CD4-positive, alpha-beta memory T cell (primary cell): ENCODE data around the gene SH3BGR. TPM values are rescaled to one million over a fixed set of nuclear protein-coding genes. Genes with fewer than 3 reads are reported as not detected.

Experiments
- CTCF ChIA-PET: fragments of 350-600 bp; sonication (Branson Sonifier 250); formaldehyde crosslinking; loops from one replicate; lab custom pipeline; 2021; ENCODE audit warnings: inconsistent platforms; ENCODE audit not compliant: partially characterized antibody; lab: Charles Lee
- POLR2A ChIA-PET: fragments of 350-600 bp; sonication (Branson Sonifier 250); formaldehyde crosslinking; loops from one replicate; lab custom pipeline; 2021; ENCODE audit not compliant: partially characterized antibody; lab: Charles Lee
- DNase-seq, 5 donors: peaks; one replicate each; pipeline versions ENCODE4 v3.0.0 to v3.0.0-alpha.2; 2020 to 2022; ENCODE audit warnings: mixed read lengths in 1 of 5
- H3K27ac ChIP-seq: one replicate; pipeline ENCODE4 v1.7.0; 2013; ENCODE audit warnings: low read depth, low read length
- H3K27me3 ChIP-seq: 2 replicates; pipeline ENCODE4 v1.7.0; 2013; ENCODE audit warnings: mild to moderate bottlenecking, low read length, moderate library complexity; ENCODE audit not compliant: insufficient read depth
- H3K36me3 ChIP-seq: 2 replicates; pipeline ENCODE4 v1.7.0; 2013; ENCODE audit warnings: mild to moderate bottlenecking, low read length, moderate library complexity; ENCODE audit not compliant: insufficient read depth
- H3K4me1 ChIP-seq: 2 replicates; pipeline ENCODE4 v1.7.0; 2013; ENCODE audit warnings: mild to moderate bottlenecking, low read length, moderate library complexity; ENCODE audit not compliant: insufficient read depth
- H3K4me3 ChIP-seq, 2 donors: one replicate each; pipeline ENCODE4 v1.7.0; 2013; ENCODE audit warnings: low read length in 2 of 2, mild to moderate bottlenecking in 1 of 2
- H3K9me3 ChIP-seq, 2 donors: one replicate each; pipeline ENCODE4 v1.7.0; 2013; ENCODE audit warnings: low read length in 2 of 2, control low read depth in 1 of 2; ENCODE audit not compliant: control insufficient read depth in 1 of 2
- H3K27ac Mint-ChIP-seq, 7 donors: one replicate each; pipeline ENCODE4 v1.8.0; 2020 to 2021; ENCODE audit warnings: mixed read lengths in 7 of 7, mild to moderate bottlenecking in 6 of 7, inconsistent platforms in 3 of 7, moderate library complexity in 3 of 7
- H3K27me3 Mint-ChIP-seq, 2 donors: one replicate each; pipeline ENCODE4 v1.8.0; 2020 to 2021; ENCODE audit warnings: mixed read lengths in 2 of 2
- H3K36me3 Mint-ChIP-seq, 2 donors: one replicate each; pipeline ENCODE4 v1.8.0; 2020 to 2021; ENCODE audit warnings: mixed read lengths in 2 of 2, inconsistent platforms in 1 of 2, mild to moderate bottlenecking in 1 of 2
- H3K4me1 Mint-ChIP-seq, 4 donors: one replicate each; pipeline ENCODE4 v1.8.0; 2020 to 2021; ENCODE audit warnings: mixed read lengths in 4 of 4, mild to moderate bottlenecking in 1 of 4
- H3K4me3 Mint-ChIP-seq, 8 donors: one replicate each; pipeline ENCODE4 v1.8.0; 2020 to 2021; ENCODE audit warnings: mixed read lengths in 8 of 8, mild to moderate bottlenecking in 7 of 8, moderate library complexity in 6 of 8, inconsistent platforms in 3 of 8
- H3K9me3 Mint-ChIP-seq, 8 donors: one replicate each; pipeline ENCODE4 v1.8.0; 2020 to 2021; ENCODE audit warnings: mixed read lengths in 8 of 8, mild to moderate bottlenecking in 5 of 8, inconsistent platforms in 3 of 8, moderate library complexity in 1 of 8
- intact Hi-C: fragments of 100-400 bp; cut with micrococcal nuclease; formaldehyde crosslinking; loops from one replicate; pipeline ENCODE4 v1.15.1; 2023
- polyA plus RNA-seq, 2 donors: library from polyadenylated mRNA; unstranded; fragments of 300-500 nt; fragmentation: Illumina TruSeq; gene quantifications; one replicate each; pipeline ENCODE4 v1.2.3, GENCODE V29; 2021
- total RNA-seq, 2 experiments: library from RNA; stranded (reverse); gene quantifications; one replicate each; pipeline ENCODE4 v1.2.3, GENCODE V29; 2021

SH3BGR gene
- total and polyA plus RNA-seq, 4 experiments from 2014 or later: 0.58 to 2.5 (median 1.9) TPM

DNA sequence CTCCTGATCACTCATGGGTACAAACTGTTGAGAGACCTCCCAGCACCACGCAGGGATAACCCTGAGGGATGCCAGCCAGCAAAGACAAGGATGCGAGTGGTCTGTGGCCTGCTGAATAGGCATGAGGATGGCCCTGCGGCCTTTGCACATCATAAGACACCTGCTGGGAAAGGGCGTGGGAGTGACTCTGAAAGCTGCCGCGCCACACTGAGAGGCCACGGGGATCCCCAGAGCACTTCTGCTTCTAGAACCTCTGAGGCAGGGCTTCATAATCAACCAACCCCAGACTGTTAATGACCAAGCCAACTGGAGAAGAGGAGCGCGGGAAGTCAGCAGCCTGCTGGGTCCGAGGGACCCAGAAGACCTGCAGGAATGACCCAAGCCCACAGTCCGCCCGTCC, 73.8 kb downstream of the SH3BGR start:
- DNase-seq: no peak
- intact Hi-C loops: no loop called here
- Mint-ChIP-seq H3K27ac (no peak overlapping the region), H3K9me3 (no peaks in the 10 kb centered on the region), H3K36me3 (no peaks in the 10 kb centered on the region), H3K4me1 (peaks cover 0 to 2% (median 0%) of the 10 kb centered on the region in 4 donors), H3K27me3 (peaks cover 7 to 12% of the 10 kb centered on the region in 2 donors), H3K4me3 (no peak overlapping the region)
- Histone ChIP-seq H3K4me1 (no peaks in the 10 kb centered on the region), H3K4me3 (no peak overlapping the region), H3K27me3 (no peaks in the 10 kb centered on the region), H3K36me3 (no peaks in the 10 kb centered on the region), H3K27ac (no peak overlapping the region), H3K9me3 (no peaks in the 10 kb centered on the region)
- ChIA-PET CTCF (interaction anchor here (1.1 kb wide), 1 partner anchor 9 kb away, joined by 4 read pairs; no protein-coding TSS in a partner anchor), POLR2A (no interaction called here)

DNA sequence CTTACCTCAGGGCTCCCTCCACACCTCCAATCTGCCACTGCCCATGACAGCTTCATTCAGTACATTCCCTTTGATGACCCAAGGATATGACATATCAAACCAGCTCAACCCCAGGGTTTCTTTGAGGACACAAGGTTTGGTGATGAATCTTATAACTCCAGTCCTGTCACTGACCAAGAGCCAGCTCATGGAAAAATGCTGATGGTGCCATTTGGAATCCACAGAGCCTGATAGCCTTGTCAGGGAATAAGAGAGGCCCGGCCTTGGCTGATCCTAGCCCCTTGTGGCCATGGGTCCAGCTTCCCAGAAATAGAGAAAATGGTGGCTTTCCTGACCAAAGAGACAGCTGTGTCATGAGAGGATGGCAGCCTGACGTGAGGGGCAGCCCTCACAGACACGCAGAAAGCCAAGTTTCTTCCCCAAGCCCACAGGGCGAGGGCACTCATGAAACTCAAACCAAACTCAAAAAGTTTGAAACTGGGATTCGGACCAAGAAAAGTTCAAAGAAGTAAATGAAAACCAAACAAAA, 75.4 kb downstream of the SH3BGR start:
- ChIA-PET POLR2A (no interaction called here), CTCF (interaction anchor here (1.5 kb wide), 1 partner anchor 9 kb away, joined by 7 read pairs; no protein-coding TSS in a partner anchor)
- Histone ChIP-seq H3K36me3 (no peaks in the 10 kb centered on the region), H3K9me3 (no peaks in the 10 kb centered on the region), H3K4me1 (no peaks in the 10 kb centered on the region), H3K27me3 (no peaks in the 10 kb centered on the region), H3K4me3 (no peak overlapping the region), H3K27ac (no peak overlapping the region)
- Mint-ChIP-seq H3K4me3 (no peak overlapping the region), H3K36me3 (no peaks in the 10 kb centered on the region), H3K27me3 (peaks cover 12 to 13% of the 10 kb centered on the region in 2 donors), H3K9me3 (no peaks in the 10 kb centered on the region), H3K4me1 (peaks cover 0 to 2% (median 0%) of the 10 kb centered on the region in 4 donors), H3K27ac (no peak overlapping the region)
- DNase-seq: no peak
- intact Hi-C loops: no loop called here

DNA sequence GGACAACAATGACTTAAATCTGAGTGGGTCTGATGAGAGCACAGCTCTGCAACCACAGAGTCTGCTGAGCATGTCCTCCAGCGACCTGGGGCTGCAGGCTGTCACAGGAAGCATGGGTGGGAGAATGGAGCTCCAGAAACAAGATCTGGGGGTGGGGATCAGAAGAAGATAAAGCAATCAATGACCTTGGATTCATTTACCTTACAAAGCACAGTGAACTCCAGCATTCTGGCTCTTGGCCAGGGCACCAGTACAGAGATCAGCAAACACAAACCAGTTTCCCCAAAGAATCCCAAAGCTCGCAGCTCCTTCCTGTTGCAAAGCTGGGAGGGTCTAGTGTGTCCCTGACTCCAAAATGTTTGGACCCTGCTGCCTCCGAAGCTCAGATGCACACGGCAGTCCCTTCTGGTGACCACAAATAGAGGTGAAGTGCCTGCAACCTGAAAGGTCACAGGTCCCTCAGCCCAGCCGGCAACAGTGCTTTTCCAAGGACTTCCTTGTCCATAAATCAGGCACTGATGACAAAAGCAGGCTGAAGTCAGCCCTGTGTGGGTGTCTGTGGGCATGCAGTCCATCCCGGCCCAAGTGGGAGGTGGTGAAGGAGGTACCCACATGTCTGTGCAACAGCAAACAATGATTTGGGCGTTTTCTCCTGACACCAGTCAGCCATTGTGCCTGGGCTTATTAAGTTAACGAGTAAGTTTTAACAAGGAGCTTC, 76.1 kb downstream of the SH3BGR start:
- no peaks in the 10 kb centered on the region for H3K36me3 Mint-ChIP-seq
- ChIA-PET POLR2A (no interaction called here), CTCF (interaction anchor here (1.2 to 1.5 kb wide), 2 partner anchors 9 to 10 kb away, joined by 4 to 7 read pairs; no protein-coding TSS in a partner anchor)
- peaks cover 0 to 2% (median 0%) of the 10 kb centered on the region in 4 donors for H3K4me1 Mint-ChIP-seq
- Histone ChIP-seq H3K9me3 (no peaks in the 10 kb centered on the region), H3K4me3 (no peak overlapping the region), H3K4me1 (no peaks in the 10 kb centered on the region), H3K27me3 (no peaks in the 10 kb centered on the region), H3K27ac (no peak overlapping the region), H3K36me3 (no peaks in the 10 kb centered on the region)
- intact Hi-C loops: no loop called here
- no peak for DNase-seq
- peaks cover 14% of the 10 kb centered on the region in 2 donors for H3K27me3 Mint-ChIP-seq
- no peak overlapping the region for H3K27ac Mint-ChIP-seq
- no peaks in the 10 kb centered on the region for H3K9me3 Mint-ChIP-seq
- H3K4me3 Mint-ChIP-seq: no peak overlapping the region

DNA sequence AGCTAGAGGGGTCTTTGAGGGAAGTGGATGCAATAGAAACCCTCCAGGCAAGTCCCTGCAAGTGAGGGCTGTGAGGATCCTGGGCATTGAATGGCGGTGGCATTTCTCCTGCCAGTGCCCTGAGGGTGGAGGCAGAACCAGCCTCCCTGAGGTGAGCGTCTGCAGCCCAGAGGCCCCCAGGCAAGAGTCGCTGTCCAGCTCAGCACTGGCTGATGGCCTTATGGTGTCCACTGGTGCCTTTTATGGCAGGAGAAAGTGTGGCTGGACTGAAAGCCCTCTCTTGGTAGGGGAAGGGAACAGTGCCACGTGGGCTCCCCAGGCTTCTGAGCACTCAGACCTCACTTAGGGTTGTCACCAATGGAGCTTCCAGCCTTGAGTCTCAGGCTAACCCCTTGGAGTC, 77.3 kb downstream of the SH3BGR start:
- Histone ChIP-seq H3K4me3 (no peak overlapping the region), H3K4me1 (no peaks in the 10 kb centered on the region), H3K36me3 (no peaks in the 10 kb centered on the region), H3K27ac (no peak overlapping the region), H3K27me3 (no peaks in the 10 kb centered on the region), H3K9me3 (no peaks in the 10 kb centered on the region)
- POLR2A ChIA-PET: no interaction called here
- DNase-seq: no peak
- Mint-ChIP-seq H3K4me3 (no peak overlapping the region), H3K27me3 (peaks cover 15 to 16% of the 10 kb centered on the region in 2 donors), H3K4me1 (peaks cover 0 to 2% (median 0%) of the 10 kb centered on the region in 4 donors), H3K9me3 (no peaks in the 10 kb centered on the region), H3K27ac (no peak overlapping the region), H3K36me3 (no peaks in the 10 kb centered on the region)
- CTCF ChIA-PET: interaction anchor here (1.2 kb wide), 1 partner anchor 11 kb away, joined by 4 read pairs; no protein-coding TSS in a partner anchor
- intact Hi-C loops: no loop called here

DNA sequence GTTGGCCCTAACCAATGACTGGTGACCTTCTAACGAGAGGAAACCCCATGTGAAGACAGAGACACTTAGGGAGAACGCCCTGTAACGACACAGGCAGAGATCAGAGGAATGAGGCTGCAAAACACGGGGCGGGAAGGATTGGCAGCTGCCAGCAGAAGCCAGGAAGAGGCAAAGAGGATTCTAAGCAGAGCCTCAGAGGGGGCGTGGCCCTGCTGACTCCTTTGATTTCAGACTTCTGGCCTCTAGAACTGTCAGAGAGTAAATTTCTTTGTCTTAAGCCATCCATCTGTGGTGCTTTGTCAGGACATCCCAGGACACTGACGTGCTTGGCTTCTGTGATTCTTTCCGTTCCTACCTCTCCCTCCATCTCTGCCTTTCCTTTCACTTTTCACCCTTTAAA, 79.3 kb downstream of the SH3BGR start:
- no peaks in the 10 kb centered on the region for H3K9me3 ChIP-seq
- intact Hi-C loops: no loop called here
- CTCF ChIA-PET: no interaction called here
- no peak overlapping the region for H3K27ac ChIP-seq
- no peak for DNase-seq
- no peak overlapping the region for H3K4me3 Mint-ChIP-seq
- H3K27me3 ChIP-seq: no peaks in the 10 kb centered on the region
- no peak overlapping the region for H3K4me3 ChIP-seq
- H3K9me3 Mint-ChIP-seq: peaks cover 0 to 2% (median 0%) of the 10 kb centered on the region in 8 donors
- POLR2A ChIA-PET: no interaction called here
- H3K27me3 Mint-ChIP-seq: peaks cover 14 to 16% of the 10 kb centered on the region in 2 donors
- no peaks in the 10 kb centered on the region for H3K36me3 Mint-ChIP-seq
- peaks cover 0 to 2% (median 0%) of the 10 kb centered on the region in 4 donors for H3K4me1 Mint-ChIP-seq
- H3K27ac Mint-ChIP-seq: no peak overlapping the region
- no peaks in the 10 kb centered on the region for H3K4me1 ChIP-seq
- H3K36me3 ChIP-seq: no peaks in the 10 kb centered on the region

DNA sequence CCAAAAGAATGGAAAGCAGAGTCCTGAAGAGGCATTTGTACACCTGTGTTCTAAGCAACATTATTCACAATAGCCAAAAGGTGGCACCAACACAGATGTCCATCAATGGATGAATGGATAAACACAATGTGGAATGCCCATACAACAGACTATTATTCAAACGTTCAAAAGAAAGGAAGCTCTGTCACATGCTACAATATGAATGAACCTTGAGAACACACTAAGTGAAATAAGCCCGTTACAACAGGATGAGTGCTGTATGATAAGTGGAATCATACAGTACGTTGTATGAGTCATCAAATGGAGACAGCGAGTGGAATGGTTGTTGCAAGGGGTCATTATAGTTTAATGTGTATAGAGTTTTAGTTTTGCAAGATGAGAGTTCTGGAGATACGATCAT, 80.1 kb downstream of the SH3BGR start:
- H3K9me3 Mint-ChIP-seq: peaks cover 0 to 2% (median 0%) of the 10 kb centered on the region in 8 donors
- DNase-seq: no peak
- CTCF ChIA-PET: interaction anchor here (2.7 kb wide), 1 partner anchor 14 kb away, joined by 9 read pairs; no protein-coding TSS in a partner anchor
- POLR2A ChIA-PET: no interaction called here
- no peak overlapping the region for H3K27ac ChIP-seq
- H3K4me3 ChIP-seq: no peak overlapping the region
- H3K9me3 ChIP-seq: no peaks in the 10 kb centered on the region
- peaks cover 0 to 2% (median 0%) of the 10 kb centered on the region in 4 donors for H3K4me1 Mint-ChIP-seq
- no peak overlapping the region for H3K27ac Mint-ChIP-seq
- no peak overlapping the region for H3K4me3 Mint-ChIP-seq
- H3K4me1 ChIP-seq: no peaks in the 10 kb centered on the region
- peaks cover 14 to 16% of the 10 kb centered on the region in 2 donors for H3K27me3 Mint-ChIP-seq
- no peaks in the 10 kb centered on the region for H3K36me3 Mint-ChIP-seq
- intact Hi-C loops: no loop called here
- H3K27me3 ChIP-seq: no peaks in the 10 kb centered on the region
- no peaks in the 10 kb centered on the region for H3K36me3 ChIP-seq

DNA sequence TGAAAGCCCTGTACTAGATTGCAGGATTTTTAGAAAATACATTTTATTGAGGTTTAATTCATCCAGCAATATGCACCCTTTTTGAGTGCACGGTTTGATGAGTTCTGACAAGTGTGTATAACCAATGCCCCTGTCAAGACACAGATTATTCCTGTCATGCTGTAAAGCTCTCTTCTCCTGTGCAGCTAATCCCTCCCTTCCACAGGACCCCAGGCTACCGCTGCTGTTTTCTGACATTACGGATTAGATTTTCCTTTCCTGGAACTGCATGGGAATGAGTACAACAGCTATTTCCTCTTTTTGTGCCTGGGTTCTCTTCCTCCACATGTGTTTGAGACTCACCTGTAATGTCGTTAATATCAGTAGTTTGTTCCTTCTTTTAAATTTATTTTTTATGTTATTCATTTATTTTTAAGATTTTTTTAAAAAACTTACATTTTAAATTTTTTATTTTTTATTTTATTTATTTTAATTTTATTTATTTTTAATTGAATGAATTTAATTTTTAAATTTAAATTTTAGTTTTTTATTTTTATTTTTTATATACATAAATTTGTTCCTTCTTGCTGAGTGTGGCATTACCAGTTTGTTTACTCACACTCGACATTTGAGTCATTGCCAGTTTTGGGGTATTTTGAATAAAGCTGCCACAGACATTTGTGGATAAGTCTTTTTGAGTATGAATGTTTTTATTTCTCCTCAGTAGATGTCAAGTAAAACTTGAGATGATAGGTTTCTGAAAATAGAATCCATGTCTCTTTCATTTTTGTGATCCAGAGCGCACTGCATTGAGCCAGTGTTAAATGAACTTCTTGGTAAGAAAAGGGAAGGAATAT, 82.0 kb downstream of the SH3BGR start:
- intact Hi-C loops: no loop called here
- Mint-ChIP-seq H3K4me3 (no peak overlapping the region), H3K27ac (no peak overlapping the region), H3K9me3 (peaks cover 0 to 2% (median 0%) of the 10 kb centered on the region in 8 donors), H3K36me3 (no peaks in the 10 kb centered on the region), H3K27me3 (peaks cover 11 to 12% of the 10 kb centered on the region in 2 donors), H3K4me1 (no peaks in the 10 kb centered on the region)
- Histone ChIP-seq H3K4me3 (no peak overlapping the region), H3K36me3 (no peaks in the 10 kb centered on the region), H3K27me3 (no peaks in the 10 kb centered on the region), H3K27ac (no peak overlapping the region), H3K9me3 (no peaks in the 10 kb centered on the region), H3K4me1 (no peaks in the 10 kb centered on the region)
- no peak for DNase-seq
- ChIA-PET POLR2A (no interaction called here), CTCF (interaction anchor here (2.7 kb wide), 1 partner anchor 16 kb away, joined by 9 read pairs; no protein-coding TSS in a partner anchor)
